ENCODE results near the gene FUNDC2.

The FUNDC2 gene

GRCh38 chrX:155031657-155032056 is 5.0 kb downstream of the FUNDC2 start:
- DNase-seq (ENCODE audit: low read depth, low spot score) = no peak
- no peak overlapping the region for H3K4me3 ChIP-seq (ENCODE audit: low read depth, low read length)
- POLR2A ChIA-PET = no interaction called here
- CTCF ChIA-PET = no interaction called here
- no peak for TF ChIP-seq CTCF (IDR thresholded peaks at IDR 0.05; ENCODE audit: insufficient read depth, low read length, missing control alignments)

- H3K4me3 ChIP-seq (ENCODE audit: low read depth, low read length) = no peak overlapping the region
- ChIA-PET CTCF (no interaction called here), POLR2A (no interaction called here)
- TF ChIP-seq CTCF (IDR thresholded peaks at IDR 0.05; ENCODE audit: insufficient read depth, low read length, missing control alignments) = no peak
- no peak for DNase-seq (ENCODE audit: low read depth, low spot score)
Observed at GRCh38 chrX:155035688-155036087, 9.0 kb downstream of the FUNDC2 start.

GRCh38 chrX:155046129-155046810 is 19.6 kb downstream of the FUNDC2 start:
- no peak overlapping the region for H3K4me3 ChIP-seq (ENCODE audit: low read depth, low read length)
- ChIA-PET CTCF (interaction anchor here (1.2 to 3.1 kb wide), 4 partner anchors 9 to 128 kb away, joined by 4 to 17 read pairs (median 6); no protein-coding TSS in a partner anchor), POLR2A (no interaction called here)

GRCh38 chrX:155046811-155047528 is 20.3 kb downstream of the FUNDC2 start:
- TF ChIP-seq CTCF (IDR thresholded peaks at IDR 0.05; ENCODE audit: insufficient read depth, low read length, missing control alignments) = no peak
- CTCF ChIA-PET = interaction anchor here (1.2 to 3.1 kb wide), 4 partner anchors 8 to 129 kb away, joined by 4 to 17 read pairs (median 6); no protein-coding TSS in a partner anchor
- POLR2A ChIA-PET = interaction anchor here (1.0 kb wide), 1 partner anchor 20 kb away, joined by 3 read pairs; the partner anchor contains the start of gene FUNDC2
- no peak overlapping the region for H3K4me3 ChIP-seq (ENCODE audit: low read depth, low read length)
- no peak for DNase-seq (ENCODE audit: low read depth, low spot score)

More at GRCh38 chrX:155046129-155046810, 19.6 kb downstream of the FUNDC2 start:
- DNase-seq (ENCODE audit: low read depth, low spot score) = no peak
- no peak for TF ChIP-seq CTCF (IDR thresholded peaks at IDR 0.05; ENCODE audit: insufficient read depth, low read length, missing control alignments)

- CTCF ChIA-PET = interaction anchor here (0.9 to 1.4 kb wide), 5 partner anchors 9 to 558 kb away, joined by 3 to 6 read pairs (median 3); no protein-coding TSS in a partner anchor
- POLR2A ChIA-PET = no interaction called here
- DNase-seq (ENCODE audit: low read depth, low spot score) = no peak
- TF ChIP-seq CTCF (IDR thresholded peaks at IDR 0.05; ENCODE audit: insufficient read depth, low read length, missing control alignments) = peak; percentile 46
- no peak overlapping the region for H3K4me3 ChIP-seq (ENCODE audit: low read depth, low read length)
Observed at GRCh38 chrX:155048977-155049619, 22.5 kb downstream of the FUNDC2 start.

All from AG04449 (cell line).